Activated CD4-positive, CD25-positive, alpha-beta regulatory T cell treated with anti-CD3 and anti-CD28 coated beads, Interleukin-2, amount 50 U/mL, for 24 hours (primary cell): Measurements from ENCODE around the gene INPP4B.
A peak's percentile ranks its signal among the peaks of the same experiment; 100 is the strongest.

Experiments
- ATAC-seq, 2 donors: fragments of 150-1000 bp; cut with Tn5 transposase; one replicate each; pipeline ENCODE4 v1.10.0; 2021; ENCODE audit warnings: mild to moderate bottlenecking in 1 of 2, moderate library complexity in 1 of 2

The INPP4B gene

GRCh38 chr4:142336251-142336934 lies 509.7 kb downstream of the INPP4B start:
- ATAC-seq = no peak

DNA sequence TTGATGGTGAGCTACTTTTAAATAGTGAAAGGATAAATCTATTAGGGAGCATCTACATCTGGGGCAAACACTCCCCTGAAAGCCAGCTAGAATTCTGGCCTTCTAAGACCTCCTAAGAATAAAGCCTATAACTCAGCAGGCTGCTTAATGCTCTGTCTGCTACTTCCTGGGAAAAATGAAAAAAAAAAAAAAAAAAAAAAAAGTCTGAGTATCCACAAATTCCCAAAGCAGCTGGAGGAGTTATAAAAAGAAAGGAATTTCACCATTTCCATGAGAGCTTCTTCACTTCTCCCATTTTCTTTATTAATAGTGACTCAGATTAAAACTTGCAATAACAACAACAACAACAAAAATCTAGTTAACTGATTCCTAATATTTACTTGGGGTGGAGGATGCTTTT lies 511.2 kb downstream of the INPP4B start:
- ATAC-seq = no peak

DNA sequence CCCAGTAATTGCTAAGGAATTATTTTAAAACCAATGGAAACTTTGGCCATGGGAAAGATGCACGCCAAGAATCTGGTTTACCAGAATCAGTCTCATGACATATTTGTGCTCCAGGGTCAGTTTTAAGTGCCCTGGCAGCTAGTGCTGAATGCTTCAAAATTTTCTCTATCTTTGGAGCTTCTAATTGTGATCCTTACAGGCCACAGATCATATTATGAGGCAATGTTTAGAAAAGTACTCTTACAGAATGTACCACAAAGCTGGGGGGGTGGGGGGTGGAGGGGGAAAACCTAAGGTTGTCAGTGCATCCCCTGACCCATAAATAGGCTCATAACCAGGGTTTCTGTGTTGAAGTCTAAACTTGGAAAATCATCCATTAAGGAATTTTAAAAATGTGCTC lies 514.5 kb downstream of the INPP4B start:
- no peak for ATAC-seq

DNA sequence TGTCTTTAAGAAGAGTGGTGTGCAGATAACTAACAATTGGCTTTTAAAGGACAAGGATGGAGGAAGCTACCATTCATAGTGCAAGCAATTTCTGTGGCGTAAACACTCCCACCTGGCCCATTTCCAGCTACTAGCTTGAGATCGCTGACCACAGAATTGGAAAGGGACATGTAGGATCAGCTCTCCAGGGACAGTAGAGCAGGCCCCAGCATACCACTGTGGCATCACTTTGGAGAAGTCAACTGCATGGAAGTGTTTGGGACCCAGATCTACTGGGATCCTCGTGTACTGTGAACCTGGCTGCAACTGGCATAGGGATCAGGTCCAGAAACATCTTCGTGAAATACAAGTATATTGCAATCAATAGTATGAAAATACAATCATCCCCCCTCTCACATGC lies 515.0 kb downstream of the INPP4B start:
- ATAC-seq = no peak

- ATAC-seq = no peak
Measured at GRCh38 chr4:142330311-142330710, 515.8 kb downstream of the INPP4B start.

- no peak for ATAC-seq
Measured at GRCh38 chr4:142329313-142329712, 516.8 kb downstream of the INPP4B start.

GRCh38 chr4:142326181-142326580 lies 519.9 kb downstream of the INPP4B start:
- no peak for ATAC-seq

- peak; percentile 46 to 49 for ATAC-seq
Measured at GRCh38 chr4:142324572-142324971, 521.5 kb downstream of the INPP4B start.

DNA sequence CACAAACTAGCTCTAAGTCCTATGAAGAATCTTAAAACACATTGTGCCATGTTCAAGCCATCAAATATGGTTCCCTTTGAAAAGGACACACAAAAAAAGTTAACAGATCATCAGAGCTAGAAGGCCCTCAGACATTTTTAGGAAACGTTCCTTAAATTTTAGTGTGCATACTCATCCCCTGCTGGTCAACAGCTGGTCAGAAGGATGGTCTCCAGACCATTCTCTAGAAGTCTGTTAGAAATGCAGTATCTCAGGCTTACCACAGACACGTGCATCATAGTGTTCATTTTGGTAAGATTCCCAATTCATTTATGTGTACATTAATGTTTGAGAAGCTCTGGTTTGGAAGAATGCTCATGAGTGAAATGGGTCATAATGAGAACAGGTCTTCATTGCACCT lies 523.1 kb downstream of the INPP4B start:
- ATAC-seq = no peak

- ATAC-seq = no peak
Measured at GRCh38 chr4:142318280-142318679, 527.8 kb downstream of the INPP4B start.

DNA sequence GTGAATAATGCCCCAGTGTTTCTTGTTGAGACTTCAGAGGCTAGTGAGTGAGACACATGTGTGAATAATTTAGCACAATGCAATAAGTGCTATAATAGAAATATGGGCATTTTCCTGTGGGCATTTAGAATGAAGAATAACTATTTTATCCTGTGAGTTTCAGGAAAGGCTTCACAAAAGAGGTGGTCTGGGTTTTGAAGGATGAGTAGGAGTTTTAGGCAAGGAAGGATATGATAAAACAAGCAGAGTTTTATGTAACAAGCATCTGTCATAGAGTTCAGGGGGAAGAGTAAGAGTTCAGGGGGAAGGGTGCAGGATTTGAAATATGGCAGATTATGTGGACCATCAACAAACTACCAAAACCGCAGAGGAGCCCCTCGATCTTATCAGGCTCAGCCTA lies 529.2 kb downstream of the INPP4B start:
- ATAC-seq = no peak

DNA sequence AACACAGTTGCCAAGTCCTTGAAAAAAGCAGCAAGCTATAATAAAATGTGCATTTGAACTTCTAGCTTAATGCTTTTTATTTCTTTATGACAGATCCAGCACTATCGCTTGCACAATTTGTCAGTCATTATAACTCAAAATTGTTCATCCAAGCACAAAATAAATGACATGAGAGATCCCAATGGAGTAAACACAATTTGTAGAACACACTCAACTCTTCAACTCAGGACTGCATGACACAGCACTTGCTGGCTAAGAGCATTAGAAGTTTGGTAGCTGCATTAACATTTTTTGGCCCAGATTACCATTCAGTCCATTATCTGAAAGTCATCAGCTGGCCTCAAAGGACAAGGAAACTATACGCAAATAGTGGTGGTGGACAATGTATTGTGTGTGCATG lies 530.1 kb downstream of the INPP4B start:
- no peak for ATAC-seq

GRCh38 chr4:142314686-142315085 lies 531.4 kb downstream of the INPP4B start:
- peak in 1 of 2 donors; percentile 41 for ATAC-seq

GRCh38 chr4:142314247-142314646 lies 531.9 kb downstream of the INPP4B start:
- ATAC-seq = no peak

DNA sequence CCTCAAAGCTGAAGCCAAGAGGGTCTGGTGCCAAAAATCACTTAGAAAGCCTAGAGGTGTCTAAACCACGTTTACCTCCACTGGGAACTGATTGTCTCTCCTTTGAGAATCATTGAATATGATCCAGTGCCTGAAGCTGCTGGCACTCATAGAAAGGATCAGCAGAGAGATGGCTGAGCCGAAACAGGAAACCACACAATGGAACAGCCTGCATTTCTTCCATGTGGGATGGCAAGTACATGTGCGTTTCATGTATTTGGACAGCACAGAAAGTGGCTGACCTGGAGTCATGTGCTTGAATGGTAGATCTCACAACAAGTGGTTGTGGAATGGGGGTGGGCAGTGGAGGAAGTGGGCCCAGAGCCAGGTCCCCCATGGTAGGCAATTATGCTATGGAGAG lies 533.7 kb downstream of the INPP4B start:
- ATAC-seq = no peak

DNA sequence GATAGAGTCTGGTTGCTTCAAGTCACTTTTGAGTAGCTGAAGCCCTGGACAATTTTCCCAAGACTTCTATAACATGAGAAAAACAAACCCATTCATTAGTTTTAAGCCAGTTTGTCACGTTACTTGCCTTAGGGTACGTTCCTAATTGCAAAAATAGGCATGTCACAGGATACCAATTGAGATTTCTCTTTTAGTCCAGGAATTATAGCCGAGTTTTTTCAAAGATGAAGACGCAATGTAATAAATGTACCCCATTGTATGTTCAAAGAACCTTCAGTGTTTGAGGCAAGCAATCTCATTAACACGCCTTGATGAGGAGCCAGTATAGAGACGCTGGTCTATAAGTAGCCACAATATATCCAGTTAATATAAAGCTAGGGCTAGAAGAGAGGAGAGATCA lies 534.2 kb downstream of the INPP4B start:
- ATAC-seq = no peak

- no peak for ATAC-seq
Measured at GRCh38 chr4:142309772-142310171, 536.3 kb downstream of the INPP4B start.

GRCh38 chr4:142307857-142308256 lies 538.2 kb downstream of the INPP4B start:
- ATAC-seq = no peak

DNA sequence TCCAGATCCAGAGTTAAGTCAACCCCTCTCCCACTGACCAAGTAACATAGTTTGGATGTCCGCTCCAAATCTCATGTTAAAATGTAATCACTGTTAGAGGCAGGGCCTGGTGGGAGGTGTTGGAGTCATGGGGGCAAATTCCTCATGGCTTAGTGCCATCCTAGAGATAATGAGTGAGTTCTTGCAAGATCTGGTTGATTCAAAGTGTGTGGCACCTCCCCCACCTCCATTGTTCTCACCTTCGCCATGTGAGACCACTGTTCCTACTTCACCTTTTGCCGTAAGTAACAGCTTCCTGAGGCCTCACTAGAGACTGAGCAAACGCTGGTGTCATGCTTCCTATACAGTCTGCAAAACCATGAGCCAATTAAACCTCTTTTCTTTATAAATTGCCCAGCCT lies 548.8 kb downstream of the INPP4B start:
- no peak for ATAC-seq

- no peak for ATAC-seq
Measured at GRCh38 chr4:142293536-142293935, 552.6 kb downstream of the INPP4B start.

DNA sequence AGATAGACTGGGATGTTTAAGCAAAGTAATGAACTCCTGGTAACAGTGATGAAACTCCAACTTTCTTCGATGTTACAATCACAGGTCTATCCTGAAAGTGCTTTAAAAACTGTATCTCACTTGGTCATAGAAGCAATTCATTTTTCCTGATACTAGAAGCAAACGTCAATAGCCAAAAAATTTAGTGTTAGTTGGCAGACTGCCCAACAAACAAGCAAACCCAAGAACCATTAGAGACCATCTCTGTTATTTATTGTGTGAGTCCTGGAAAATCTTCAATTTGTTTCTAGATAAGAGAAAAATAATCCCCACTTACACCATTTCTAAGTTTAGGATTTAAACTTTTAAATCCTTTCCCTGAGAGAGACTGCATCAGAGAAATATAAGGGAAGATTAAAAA lies 553.9 kb downstream of the INPP4B start:
- ATAC-seq = no peak

DNA sequence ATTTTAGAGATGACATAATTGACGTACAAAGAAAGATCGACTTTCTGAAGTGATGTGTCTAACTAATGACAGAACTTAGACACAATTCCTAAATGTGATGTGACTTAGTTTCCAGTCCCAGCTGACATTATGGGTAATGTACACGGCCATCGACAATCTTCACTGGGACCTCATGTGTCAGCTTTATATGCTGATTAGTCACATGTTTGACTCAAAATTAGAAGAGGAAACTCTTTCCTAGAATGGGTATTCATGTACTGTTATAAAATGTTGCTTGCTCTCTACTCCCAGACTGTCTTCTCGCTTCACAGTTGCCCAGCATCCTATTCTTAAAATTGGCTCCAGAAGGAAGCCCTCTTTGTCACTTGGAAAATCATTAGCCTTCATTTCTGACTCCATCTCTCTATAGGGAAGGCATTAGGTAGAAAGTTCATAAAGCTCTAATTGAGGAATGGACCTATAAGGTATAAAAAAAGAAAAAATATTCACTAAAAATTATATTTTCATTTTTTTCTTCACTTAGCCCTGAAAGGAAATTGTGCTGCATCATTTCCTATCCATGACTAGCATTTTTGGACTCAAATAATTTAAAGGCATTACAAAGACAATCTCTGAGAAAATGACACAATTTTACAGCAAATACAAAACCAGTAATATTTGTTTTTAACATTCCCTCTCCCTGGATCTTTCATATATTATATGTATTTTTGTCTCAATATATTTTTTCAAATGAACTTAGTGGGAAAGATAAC lies 554.6 kb downstream of the INPP4B start:
- ATAC-seq = peak; percentile 47 to 79

DNA sequence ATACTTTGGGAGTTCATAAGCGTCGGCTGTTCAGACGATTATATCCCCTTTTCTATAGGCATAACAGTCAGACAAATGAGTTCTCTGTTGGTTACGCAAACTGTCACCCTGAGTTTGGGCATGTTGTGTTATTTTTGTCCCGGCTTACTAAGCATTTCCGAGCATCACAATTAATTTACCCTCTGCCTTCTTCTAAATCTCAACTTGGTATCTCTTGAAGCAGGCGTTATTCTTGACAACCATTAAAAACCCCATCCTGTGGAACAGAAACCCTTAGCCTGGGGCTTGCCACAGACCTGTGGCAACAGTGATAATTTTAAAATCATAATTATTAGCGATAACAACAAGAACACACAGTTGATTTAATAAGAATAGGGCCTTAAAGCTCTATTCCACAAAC lies 558.7 kb downstream of the INPP4B start:
- ATAC-seq = no peak

DNA sequence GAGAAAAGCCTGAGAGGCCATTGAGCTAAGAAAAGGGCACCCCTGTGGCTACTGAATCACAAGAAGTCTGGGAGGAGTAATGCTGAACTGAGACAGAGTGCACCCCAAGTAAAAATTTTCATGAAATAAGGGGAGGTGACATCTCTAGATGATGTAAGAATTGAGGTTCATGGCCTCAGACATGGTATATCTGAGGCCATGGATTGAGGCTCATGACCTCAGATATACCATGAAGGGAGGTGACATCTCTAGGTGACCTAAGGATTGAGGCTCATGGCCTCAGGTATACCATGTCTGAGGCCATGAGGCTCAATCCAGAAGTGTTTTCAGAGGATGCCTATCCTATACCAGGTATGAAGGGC lies 560.9 kb downstream of the INPP4B start:
- peak; percentile 33 to 41 for ATAC-seq
